Trophoblast cell (in vitro differentiated cells and primary cell): ENCODE measurements around the gene IPO11.
A peak's percentile ranks its signal among the peaks of the same experiment; 100 is the strongest.

Source experiments
- DNase-seq, 2 donors: peaks; one replicate each; pipeline ENCODE4 v3.0.0-alpha.2; 2016
- H2AFZ ChIP-seq: 2 replicates; pipeline ENCODE4 v1.6.1; 2013; ENCODE audit warnings: low read length, moderate library complexity, mild to moderate bottlenecking; ENCODE audit not compliant: insufficient read depth, poor library complexity
- H2AK5ac ChIP-seq: 2 replicates; pipeline ENCODE4 v1.6.1; 2013; ENCODE audit warnings: mild to moderate bottlenecking, low read length
- H2BK120ac ChIP-seq: 2 replicates; pipeline ENCODE4 v1.6.1; 2013; ENCODE audit warnings: low read length, mild to moderate bottlenecking, moderate library complexity; ENCODE audit not compliant: insufficient read depth, poor library complexity
- H2BK12ac ChIP-seq: 2 replicates; pipeline ENCODE4 v1.6.1; 2013; ENCODE audit warnings: mild to moderate bottlenecking, low read length, moderate library complexity
- H2BK5ac ChIP-seq: 2 replicates; pipeline ENCODE4 v1.6.1; 2013; ENCODE audit warnings: low read length, low read depth, moderate library complexity, mild to moderate bottlenecking; ENCODE audit not compliant: poor library complexity
- H3K14ac ChIP-seq: 2 replicates; pipeline ENCODE4 v1.6.1; 2013; ENCODE audit warnings: mild to moderate bottlenecking, low read length
- H3K18ac ChIP-seq: 2 replicates; pipeline ENCODE4 v1.6.1; 2013; ENCODE audit warnings: mild to moderate bottlenecking, low read length
- H3K23ac ChIP-seq: 2 replicates; pipeline ENCODE4 v1.6.1; 2013; ENCODE audit warnings: low read length
- H3K27ac ChIP-seq: 2 replicates; pipeline ENCODE4 v1.5.1; 2013; ENCODE audit warnings: low read depth, mild to moderate bottlenecking, inconsistent platforms, low read length, moderate library complexity
- H3K27me3 ChIP-seq: 2 replicates; pipeline ENCODE4 v1.6.1; 2013; ENCODE audit warnings: inconsistent platforms, mild to moderate bottlenecking, low read length, moderate library complexity; ENCODE audit not compliant: insufficient read depth
- H3K36me3 ChIP-seq, 2 experiments: 1 replicate in 1 of 2; 2 replicates in 1 of 2; pipeline ENCODE4 v1.6.1; 2013; ENCODE audit warnings: low read length in 2 of 2, mild to moderate bottlenecking in 2 of 2, moderate library complexity in 1 of 2; ENCODE audit not compliant: insufficient read depth in 2 of 2, control insufficient read depth in 1 of 2
- H3K4ac ChIP-seq: 2 replicates; pipeline ENCODE4 v1.6.1; 2013; ENCODE audit warnings: low read depth, mild to moderate bottlenecking, low read length, moderate library complexity
- H3K4me1 ChIP-seq, 2 experiments: 1 replicate in 1 of 2; 2 replicates in 1 of 2; pipeline ENCODE4 v1.6.1; 2013; ENCODE audit warnings: low read length in 2 of 2, mild to moderate bottlenecking in 2 of 2, moderate library complexity in 1 of 2; ENCODE audit not compliant: insufficient read depth in 2 of 2, control insufficient read depth in 1 of 2
- H3K4me2 ChIP-seq: 2 replicates; pipeline ENCODE4 v1.6.1; 2013; ENCODE audit warnings: inconsistent platforms, mild to moderate bottlenecking, low read length, moderate library complexity
- H3K4me3 ChIP-seq: 2 replicates; pipeline ENCODE4 v1.5.1; 2013; ENCODE audit warnings: mild to moderate bottlenecking, low read depth, low read length, inconsistent platforms
- H3K79me1 ChIP-seq: one replicate; pipeline ENCODE4 v1.6.1; 2013; ENCODE audit warnings: low read length
- H3K79me2 ChIP-seq: 2 replicates; pipeline ENCODE4 v1.6.1; 2013; ENCODE audit warnings: low read length, mild to moderate bottlenecking; ENCODE audit not compliant: control insufficient read depth, insufficient read depth, poor library complexity
- H3K9ac ChIP-seq: 2 replicates; pipeline ENCODE4 v1.6.1; 2013; ENCODE audit warnings: mild to moderate bottlenecking, low read length
- H3K9me3 ChIP-seq: 2 replicates; pipeline ENCODE4 v1.6.1; 2013; ENCODE audit warnings: low read depth, mild to moderate bottlenecking, control low read depth, inconsistent platforms, low read length; ENCODE audit not compliant: insufficient read depth
- H4K12ac ChIP-seq: 2 replicates; pipeline ENCODE4 v1.6.1; 2013; ENCODE audit warnings: low read depth, mild to moderate bottlenecking, low read length, moderate library complexity
- H4K8ac ChIP-seq: 2 replicates; pipeline ENCODE4 v1.6.1; 2013; ENCODE audit warnings: low read depth, mild to moderate bottlenecking, low read length, moderate library complexity
- H4K91ac ChIP-seq: one replicate; pipeline ENCODE4 v1.6.1; 2013; ENCODE audit warnings: low read depth, mild to moderate bottlenecking, low read length, moderate library complexity
- WGBS: extraction: QIAGEN DNeasy Blood & Tissue Kit; methylation state at CpG from one replicate; pipeline ENCODE4 v1.1.7; 2013; ENCODE audit warnings: missing lambda C conversion rate; ENCODE audit not compliant: insufficient read length, insufficient coverage; ENCODE audit errors: extremely low coverage; 5-methylcytosine and 5-hydroxymethylcytosine counted together

Gene IPO11

GRCh38 chr5:62596096-62596495, 183.5 kb downstream of the IPO11 start:
- Histone ChIP-seq H2BK120ac (no peak overlapping the region), H3K4me3 (no peak overlapping the region), H3K79me1 (no peaks in the 10 kb centered on the region), H4K8ac (no peak overlapping the region), H4K91ac (no peak overlapping the region), H3K9me3 (no peaks in the 10 kb centered on the region), H3K18ac (no peak overlapping the region), H3K23ac (no peak overlapping the region), H3K14ac (no peak overlapping the region), H3K4ac (no peak overlapping the region), H3K79me2 (no peaks in the 10 kb centered on the region), H3K36me3 (peaks cover 0 to 2% of the 10 kb centered on the region in 2 experiments), H2BK12ac (no peak overlapping the region), H2AFZ (no peak overlapping the region), H2AK5ac (no peak overlapping the region), H3K4me2 (no peak overlapping the region), H4K12ac (no peak overlapping the region), H2BK5ac (no peak overlapping the region), H3K4me1 (no peaks in the 10 kb centered on the region), H3K27me3 (no peaks in the 10 kb centered on the region), H3K9ac (no peak overlapping the region), H3K27ac (no peak overlapping the region)
- peak; percentile 40 to 58 for DNase-seq
- no CpG with 5 or more reads among the region's 1 CpG for WGBS

GRCh38 chr5:62596691-62597090, 184.1 kb downstream of the IPO11 start:
- Histone ChIP-seq H3K23ac (no peak overlapping the region), H3K27me3 (no peaks in the 10 kb centered on the region), H4K8ac (no peak overlapping the region), H4K91ac (no peak overlapping the region), H3K4me2 (no peak overlapping the region), H3K79me2 (no peaks in the 10 kb centered on the region), H3K36me3 (peaks cover 0 to 2% of the 10 kb centered on the region in 2 experiments), H3K9me3 (no peaks in the 10 kb centered on the region), H2BK5ac (no peak overlapping the region), H3K18ac (no peak overlapping the region), H3K4ac (no peak overlapping the region), H2BK12ac (no peak overlapping the region), H4K12ac (no peak overlapping the region), H3K79me1 (no peaks in the 10 kb centered on the region), H3K4me1 (no peaks in the 10 kb centered on the region), H3K4me3 (no peak overlapping the region), H2AK5ac (no peak overlapping the region), H3K9ac (no peak overlapping the region), H3K27ac (no peak overlapping the region), H3K14ac (no peak overlapping the region), H2AFZ (no peak overlapping the region), H2BK120ac (no peak overlapping the region)
- peak; percentile 41 to 79 for DNase-seq
- WGBS, result no CpG with 5 or more reads among the region's 1 CpG

- Histone ChIP-seq H4K91ac (no peak overlapping the region), H3K79me2 (no peaks in the 10 kb centered on the region), H3K36me3 (peaks cover 0 to 2% of the 10 kb centered on the region in 2 experiments), H3K9me3 (no peaks in the 10 kb centered on the region), H2AFZ (no peak overlapping the region), H2AK5ac (no peak overlapping the region), H2BK120ac (no peak overlapping the region), H3K79me1 (no peaks in the 10 kb centered on the region), H3K14ac (no peak overlapping the region), H2BK12ac (no peak overlapping the region), H3K4me2 (no peak overlapping the region), H3K27ac (no peak overlapping the region), H3K4ac (no peak overlapping the region), H4K12ac (no peak overlapping the region), H2BK5ac (no peak overlapping the region), H3K4me3 (no peak overlapping the region), H3K18ac (no peak overlapping the region), H4K8ac (no peak overlapping the region), H3K9ac (no peak overlapping the region), H3K27me3 (no peaks in the 10 kb centered on the region), H3K4me1 (no peaks in the 10 kb centered on the region), H3K23ac (no peak overlapping the region)
- WGBS, result no CpG with 5 or more reads among the region's 2 CpGs
- no peak for DNase-seq
Measured at GRCh38 chr5:62597314-62597713, 184.8 kb downstream of the IPO11 start.

- Histone ChIP-seq H3K27ac (no peak overlapping the region), H2BK5ac (no peak overlapping the region), H3K4me2 (no peak overlapping the region), H3K14ac (no peak overlapping the region), H3K36me3 (no peaks in the 10 kb centered on the region), H2AFZ (no peak overlapping the region), H2BK120ac (no peak overlapping the region), H3K79me2 (no peaks in the 10 kb centered on the region), H2BK12ac (no peak overlapping the region), H3K9ac (no peak overlapping the region), H3K4me3 (no peak overlapping the region), H3K4ac (no peak overlapping the region), H3K27me3 (no peaks in the 10 kb centered on the region), H3K79me1 (no peaks in the 10 kb centered on the region), H4K12ac (no peak overlapping the region), H3K9me3 (no peaks in the 10 kb centered on the region), H3K4me1 (no peaks in the 10 kb centered on the region), H4K8ac (no peak overlapping the region), H3K23ac (no peak overlapping the region), H2AK5ac (no peak overlapping the region), H3K18ac (no peak overlapping the region), H4K91ac (no peak overlapping the region)
- no peak for DNase-seq
- no CpG with 5 or more reads among the region's 3 CpGs for WGBS
Measured at GRCh38 chr5:62600560-62601252, 188.1 kb downstream of the IPO11 start.
